Left renal pelvis (tissue), 4 donors: ENCODE data around the gene KRT5. TPM values are rescaled to one million over a fixed set of nuclear protein-coding genes. Genes with fewer than 3 reads are reported as not detected.

ENCODE experiments used
- polyA plus RNA-seq, 4 donors: library from polyadenylated mRNA; unstranded; fragments of 120-200 nt; gene quantifications; one replicate each; pipeline ENCODE4 v1.2.1, GENCODE V29; 2013; ENCODE audit not compliant: insufficient read length in 4 of 4

Gene KRT5
- polyA plus RNA-seq, 4 donors: 0.17 to 1.4 (median 0.37) TPM

Other genes starting within 250 kb of the KRT5 start
- gene KRT86, start 245.7 kb downstream of the KRT5 start, polyA plus RNA-seq: under 1 TPM in 1 of 4 donors, not detected in 3; 0.09 TPM
- gene KRT81, start 228.9 kb downstream of the KRT5 start, polyA plus RNA-seq: not detected
- not detected for gene KRT83, start 199.0 kb downstream of the KRT5 start, polyA plus RNA-seq
- gene KRT85, start 152.9 kb downstream of the KRT5 start, polyA plus RNA-seq: under 1 TPM in 1 of 4 donors, not detected in 3; 0.12 TPM
- not detected for gene KRT84, start 134.7 kb downstream of the KRT5 start, polyA plus RNA-seq
- gene KRT82, start 114.1 kb downstream of the KRT5 start, polyA plus RNA-seq: not detected
- gene KRT75, start 86.0 kb downstream of the KRT5 start, polyA plus RNA-seq: not detected
- gene KRT6B, start 68.2 kb downstream of the KRT5 start, polyA plus RNA-seq: under 1 TPM in 1 of 4 donors, not detected in 3; 0.22 TPM
- gene KRT6C, start 46.6 kb downstream of the KRT5 start, polyA plus RNA-seq: not detected
- under 1 TPM in 1 of 4 donors, not detected in 3; 0.07 TPM for gene KRT6A, start 27.1 kb downstream of the KRT5 start, polyA plus RNA-seq
- gene KRT71, start 32.8 kb upstream of the KRT5 start, polyA plus RNA-seq: under 1 TPM in 1 of 4 donors, not detected in 3; 0.30 TPM
- gene KRT74, start 53.4 kb upstream of the KRT5 start, polyA plus RNA-seq: not detected
- gene KRT72, start 81.1 kb upstream of the KRT5 start, polyA plus RNA-seq: not detected
- gene KRT73, start 98.2 kb upstream of the KRT5 start, polyA plus RNA-seq: not detected
- gene KRT2, start 131.8 kb upstream of the KRT5 start, polyA plus RNA-seq: not detected
- gene KRT1, start 160.0 kb upstream of the KRT5 start, polyA plus RNA-seq: 1 to 10 TPM in 1 of 4 donors, under 1 TPM in 3; 0.34 to 2.5 (median 0.39) TPM
- gene KRT77, start 183.1 kb upstream of the KRT5 start, polyA plus RNA-seq: not detected